GM18870 (cell line): ENCODE results near the gene MBNL1.
"Not testable (repeated sequence)": the region's sequence is repeated elsewhere in the genome, so short reads cannot be mapped to it uniquely, and the experiment has no call there.

ENCODE experiments used
- ATAC-seq: cut with Tn5 transposase; IDR thresholded peaks from one replicate; pipeline ENCODE4 v1.9.1; 2021; ENCODE audit warnings: moderate library complexity; ENCODE audit not compliant: unreplicated experiment

MBNL1 gene

DNA sequence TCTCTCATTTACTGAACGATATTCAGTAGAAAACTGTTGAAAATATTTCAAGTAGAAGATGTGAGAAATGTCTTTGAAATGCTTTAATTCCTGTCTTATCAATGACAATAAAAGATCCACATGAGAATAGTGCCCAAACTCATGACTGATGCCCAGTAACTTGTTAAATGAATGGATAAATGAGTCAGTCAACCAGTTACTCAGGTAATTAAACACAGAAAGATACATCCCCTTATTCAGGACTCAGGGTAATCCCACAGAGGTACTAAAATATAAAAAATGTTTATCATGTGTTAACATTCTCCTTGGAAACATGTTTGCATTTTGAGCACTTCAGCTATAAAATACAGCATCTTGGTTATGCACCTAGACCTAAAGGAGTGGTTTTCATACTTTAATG is 169.5 kb downstream of the MBNL1 start:
- no peak for ATAC-seq

DNA sequence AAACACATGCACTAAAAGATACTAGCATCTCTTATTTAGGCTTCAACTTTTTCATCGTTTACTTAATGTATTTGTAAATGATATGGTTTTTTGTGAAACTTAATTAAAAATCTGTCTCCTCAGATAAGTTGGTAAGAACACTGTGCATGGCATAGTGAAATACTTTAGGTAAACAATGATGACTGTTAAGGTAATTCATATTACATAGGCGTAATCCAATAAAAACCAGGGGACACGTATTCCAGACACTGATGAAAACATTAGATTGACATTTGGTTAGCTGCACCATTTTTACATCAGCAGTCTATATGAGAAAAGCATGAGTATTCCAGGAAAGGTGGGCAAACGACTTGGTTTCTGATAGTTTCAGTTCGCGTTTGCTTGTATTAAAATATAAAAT is 170.0 kb downstream of the MBNL1 start:
- no peak for ATAC-seq

DNA sequence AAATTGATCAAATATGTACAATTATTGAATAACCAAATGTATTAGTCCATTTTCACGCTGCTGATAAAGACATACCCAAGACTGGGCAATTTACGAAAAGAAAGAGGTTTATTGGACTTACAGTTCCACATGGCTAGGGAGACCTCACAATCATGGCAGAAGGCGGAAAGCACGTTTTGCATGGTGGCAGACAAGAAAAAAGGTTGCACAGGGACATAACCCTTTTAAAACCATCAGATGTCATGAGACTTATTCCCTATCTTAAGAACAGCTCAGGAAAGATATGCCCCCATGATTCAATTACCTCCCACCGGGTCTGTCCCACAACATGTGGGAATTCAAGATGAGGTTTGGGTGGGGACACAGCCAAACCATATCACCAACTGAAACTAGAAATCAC is 171.5 kb downstream of the MBNL1 start:
- ATAC-seq: not testable (repeated sequence)

DNA sequence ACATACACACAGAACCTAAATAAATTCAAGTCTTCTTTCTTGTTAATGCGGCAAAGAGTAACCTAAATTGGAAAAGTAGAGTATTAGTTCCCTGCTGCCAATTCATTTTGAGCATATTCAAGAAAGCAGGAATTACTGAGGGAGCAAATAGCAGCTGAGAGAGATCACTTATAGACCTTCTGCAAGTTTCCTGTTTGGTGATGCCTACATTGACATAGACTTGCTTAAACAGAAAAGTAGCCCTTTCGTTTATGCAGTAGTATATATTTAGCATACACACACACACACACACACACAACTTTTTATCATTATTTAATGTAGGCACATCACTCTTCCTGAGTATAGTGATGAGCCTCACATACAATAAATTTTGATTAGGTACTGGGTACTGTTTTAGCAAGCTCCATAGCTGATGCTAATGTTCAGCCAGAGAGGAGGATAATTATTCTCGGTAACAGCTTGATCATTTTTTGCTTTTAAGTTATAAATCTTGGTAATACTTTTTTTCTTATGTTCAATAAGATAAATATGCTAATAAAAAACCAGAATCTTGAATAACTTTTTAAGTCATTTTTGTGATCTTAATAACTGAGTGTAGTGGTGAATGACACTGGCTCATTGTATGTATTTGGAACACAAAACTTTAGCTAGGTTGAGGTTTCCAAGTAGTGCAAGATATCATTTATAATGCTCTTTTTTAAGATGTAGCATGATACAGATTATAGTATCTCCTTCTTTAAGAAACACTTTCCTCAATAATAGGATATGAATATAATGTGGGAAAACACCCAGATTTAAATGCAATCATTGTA is 174.7 kb downstream of the MBNL1 start:
- no peak for ATAC-seq

DNA sequence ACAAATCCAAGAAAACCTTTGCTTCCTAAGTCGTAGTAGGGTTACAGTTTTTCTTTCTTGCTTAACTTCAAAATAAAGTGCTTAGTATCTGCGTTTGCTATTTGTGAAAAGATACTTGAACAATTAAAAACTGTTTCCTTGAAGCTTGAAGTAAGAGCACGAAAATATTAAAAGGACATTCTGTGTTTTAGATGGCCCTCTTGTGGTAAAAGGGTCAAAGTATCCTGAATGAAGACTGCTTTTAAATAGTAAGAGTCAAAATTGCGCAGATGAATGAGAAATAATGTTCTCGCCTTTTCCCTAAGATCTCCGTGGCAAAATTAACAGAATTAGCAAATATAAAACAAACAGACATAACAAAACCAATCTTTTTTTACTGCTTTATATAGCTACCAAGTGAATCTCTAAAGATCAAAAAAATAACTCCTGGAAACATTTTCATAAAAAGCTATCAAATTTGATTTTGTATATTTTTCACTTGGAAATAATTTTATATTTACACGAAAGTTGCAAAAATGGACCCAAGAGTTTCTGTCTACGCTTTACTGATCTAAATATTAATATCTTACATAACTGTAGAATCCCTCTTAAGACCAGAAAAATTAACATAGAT is 175.4 kb downstream of the MBNL1 start:
- ATAC-seq: no peak

DNA sequence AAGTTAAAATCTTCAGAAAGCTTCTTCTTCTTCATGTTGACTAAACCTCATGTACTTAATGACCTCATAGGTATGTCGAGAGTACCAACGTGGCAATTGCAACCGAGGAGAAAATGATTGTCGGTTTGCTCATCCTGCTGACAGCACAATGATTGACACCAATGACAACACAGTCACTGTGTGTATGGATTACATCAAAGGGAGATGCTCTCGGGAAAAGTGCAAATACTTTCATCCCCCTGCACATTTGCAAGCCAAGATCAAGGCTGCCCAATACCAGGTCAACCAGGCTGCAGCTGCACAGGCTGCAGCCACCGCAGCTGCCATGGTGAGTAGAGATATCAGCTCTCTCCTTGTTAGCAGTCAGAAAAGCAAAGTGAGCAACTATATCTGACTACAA is 176.5 kb downstream of the MBNL1 start:
- no peak for ATAC-seq

DNA sequence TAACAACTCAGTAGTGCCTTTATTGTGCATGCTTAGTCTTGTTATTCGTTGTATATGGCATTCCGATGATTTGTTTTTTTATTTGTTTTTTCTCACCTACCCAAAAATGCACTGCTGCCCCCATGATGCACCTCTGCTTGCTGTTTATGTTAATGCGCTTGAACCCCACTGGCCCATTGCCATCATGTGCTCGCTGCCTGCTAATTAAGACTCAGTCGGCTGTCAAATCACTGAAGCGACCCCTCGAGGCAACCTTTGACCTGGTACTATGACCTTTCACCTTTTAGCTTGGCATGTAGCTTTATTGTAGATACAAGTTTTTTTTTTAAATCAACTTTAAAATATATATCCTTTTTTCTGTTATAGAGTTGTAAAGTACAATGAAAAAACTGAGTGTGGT is 177.8 kb downstream of the MBNL1 start:
- no peak for ATAC-seq

DNA sequence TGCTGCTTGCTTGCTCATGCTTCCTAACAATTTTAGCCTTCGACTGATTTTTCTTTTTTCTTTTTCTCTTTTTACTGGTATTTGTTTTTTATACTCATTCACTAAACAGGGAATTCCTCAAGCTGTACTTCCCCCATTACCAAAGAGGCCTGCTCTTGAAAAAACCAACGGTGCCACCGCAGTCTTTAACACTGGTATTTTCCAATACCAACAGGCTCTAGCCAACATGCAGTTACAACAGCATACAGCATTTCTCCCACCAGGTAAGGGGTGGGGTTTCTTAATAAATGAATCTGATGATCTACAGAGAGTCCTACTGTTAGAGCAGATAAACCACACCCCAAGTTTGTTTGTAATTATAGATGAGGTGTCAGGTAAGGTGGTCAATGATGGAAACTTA is 178.8 kb downstream of the MBNL1 start:
- ATAC-seq: no peak

DNA sequence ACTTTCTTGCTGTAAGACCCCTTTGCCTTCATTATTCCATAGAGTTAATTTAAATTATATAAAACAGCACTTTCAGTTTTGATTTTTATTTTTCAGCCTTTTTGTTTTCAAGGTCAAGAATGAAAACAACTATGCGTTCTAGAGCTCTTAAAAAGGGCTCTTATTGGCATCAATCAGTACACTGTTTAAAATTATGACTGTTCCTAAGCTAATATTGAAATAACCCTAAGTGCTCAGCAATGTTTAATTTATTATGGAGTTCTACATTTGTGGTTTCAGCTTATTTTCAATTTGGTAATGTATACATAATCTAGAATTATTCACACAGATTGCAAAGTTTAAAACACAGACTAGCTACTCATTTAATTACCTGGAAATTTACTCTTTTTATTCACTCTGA is 179.4 kb downstream of the MBNL1 start:
- ATAC-seq: no peak

DNA sequence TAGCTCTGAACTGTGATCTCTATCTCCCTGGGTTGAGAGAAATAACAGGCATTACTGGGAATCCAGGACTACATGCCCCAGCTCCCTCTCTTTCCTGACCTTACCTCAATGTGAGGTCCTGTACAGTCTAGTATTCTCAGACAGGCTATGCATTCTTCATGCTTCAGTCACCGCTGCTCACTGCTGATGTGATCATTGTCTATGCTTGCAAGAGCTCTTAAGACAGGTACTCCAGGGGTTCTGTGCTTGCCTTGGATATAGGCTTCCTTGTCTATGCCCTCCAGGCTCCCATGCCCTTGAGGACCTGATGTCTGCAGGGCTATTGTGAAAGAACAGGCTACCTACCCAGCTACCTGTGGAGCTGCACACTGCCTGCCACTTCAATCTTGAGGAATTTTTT is 183.6 kb downstream of the MBNL1 start:
- no peak for ATAC-seq

DNA sequence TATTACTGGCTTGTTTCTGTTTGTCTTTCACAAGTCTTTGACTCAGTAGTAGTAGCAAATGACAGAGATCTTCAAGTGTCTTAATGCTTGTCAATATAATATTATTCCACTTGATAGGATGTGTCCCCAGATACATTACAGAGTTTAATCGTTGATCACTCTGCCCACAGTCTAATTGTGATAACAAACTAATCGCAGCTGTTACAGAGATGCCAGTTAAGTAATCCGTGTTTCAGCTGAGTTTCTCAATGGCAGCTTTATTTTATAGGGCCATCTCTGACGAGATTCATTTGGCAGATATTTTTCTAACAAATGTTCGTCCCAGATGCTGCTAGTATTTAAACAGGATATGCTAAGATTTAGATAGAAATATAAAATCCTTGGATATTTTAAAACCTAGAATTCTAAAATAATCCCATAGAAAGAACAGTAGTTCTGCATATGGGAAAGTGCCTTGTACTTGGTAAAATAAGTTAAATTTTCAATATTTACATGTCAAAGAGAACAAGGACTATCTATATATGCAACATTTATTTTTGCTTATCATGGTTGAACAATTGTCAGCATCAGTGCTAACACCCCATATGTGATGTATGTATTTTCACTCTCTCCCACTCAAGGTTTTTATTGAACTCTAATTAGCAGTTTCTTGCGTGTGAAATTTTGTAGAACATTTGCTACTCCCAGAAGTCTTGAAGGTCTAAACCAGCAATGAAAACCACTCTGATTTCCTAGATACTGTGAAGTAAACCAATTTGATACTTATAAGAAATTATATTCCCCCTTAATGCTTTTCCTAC is 185.5 kb downstream of the MBNL1 start:
- no peak for ATAC-seq

DNA sequence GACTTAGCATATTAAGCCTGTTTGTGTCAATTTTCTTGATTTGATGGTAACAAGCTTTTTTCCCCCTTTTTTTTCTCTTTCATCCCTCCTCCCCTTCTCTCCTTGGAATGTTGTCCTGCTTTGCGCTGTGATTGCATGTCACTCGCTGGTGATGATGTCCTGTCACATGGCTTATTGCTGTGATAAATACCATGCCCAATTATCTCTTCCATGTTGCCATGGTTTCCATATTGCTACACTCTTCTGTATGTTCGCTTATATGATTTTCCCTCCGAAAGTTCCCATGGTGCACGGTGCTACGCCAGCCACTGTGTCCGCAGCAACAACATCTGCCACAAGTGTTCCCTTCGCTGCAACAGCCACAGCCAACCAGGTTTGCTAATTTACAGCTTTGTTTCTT is 187.3 kb downstream of the MBNL1 start:
- no peak for ATAC-seq

DNA sequence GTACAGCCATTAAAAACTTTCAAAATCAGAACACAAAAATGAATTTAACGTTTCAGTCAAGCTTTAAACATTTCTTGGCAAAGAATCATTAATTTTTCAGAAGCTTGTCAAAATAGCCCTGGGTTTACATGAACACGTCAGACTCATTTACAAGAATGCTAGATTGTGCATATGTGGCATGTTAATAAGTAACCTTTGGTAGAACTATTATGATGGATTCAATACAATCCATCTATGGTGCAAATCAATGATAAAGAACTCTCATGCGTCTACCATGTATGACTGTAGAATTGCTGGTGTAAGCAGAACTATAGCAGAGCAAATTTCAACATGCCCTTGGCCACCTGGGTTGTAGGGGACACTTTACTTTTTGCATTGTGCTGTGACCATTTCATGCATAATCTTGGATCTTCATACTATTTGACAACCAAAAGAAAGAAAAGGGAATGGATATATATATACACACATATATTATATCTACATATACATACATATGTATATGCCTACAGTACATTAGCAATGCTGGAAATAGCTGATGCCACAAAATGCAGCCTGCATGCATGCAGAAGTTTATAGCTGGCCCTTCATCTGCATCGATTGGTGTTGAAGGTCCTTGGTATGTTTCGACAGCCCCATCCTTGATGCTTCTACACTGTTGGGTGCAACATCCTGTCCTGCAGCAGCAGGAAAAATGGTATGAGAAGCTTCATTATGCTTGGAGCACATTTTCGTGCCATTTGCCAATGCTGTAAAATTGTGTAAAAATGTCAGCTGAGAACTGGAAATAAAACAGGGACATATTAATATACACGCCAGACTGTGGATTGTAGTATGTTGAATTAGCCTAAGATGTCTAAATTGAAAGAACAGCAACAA is 189.0 kb downstream of the MBNL1 start:
- no peak for ATAC-seq

DNA sequence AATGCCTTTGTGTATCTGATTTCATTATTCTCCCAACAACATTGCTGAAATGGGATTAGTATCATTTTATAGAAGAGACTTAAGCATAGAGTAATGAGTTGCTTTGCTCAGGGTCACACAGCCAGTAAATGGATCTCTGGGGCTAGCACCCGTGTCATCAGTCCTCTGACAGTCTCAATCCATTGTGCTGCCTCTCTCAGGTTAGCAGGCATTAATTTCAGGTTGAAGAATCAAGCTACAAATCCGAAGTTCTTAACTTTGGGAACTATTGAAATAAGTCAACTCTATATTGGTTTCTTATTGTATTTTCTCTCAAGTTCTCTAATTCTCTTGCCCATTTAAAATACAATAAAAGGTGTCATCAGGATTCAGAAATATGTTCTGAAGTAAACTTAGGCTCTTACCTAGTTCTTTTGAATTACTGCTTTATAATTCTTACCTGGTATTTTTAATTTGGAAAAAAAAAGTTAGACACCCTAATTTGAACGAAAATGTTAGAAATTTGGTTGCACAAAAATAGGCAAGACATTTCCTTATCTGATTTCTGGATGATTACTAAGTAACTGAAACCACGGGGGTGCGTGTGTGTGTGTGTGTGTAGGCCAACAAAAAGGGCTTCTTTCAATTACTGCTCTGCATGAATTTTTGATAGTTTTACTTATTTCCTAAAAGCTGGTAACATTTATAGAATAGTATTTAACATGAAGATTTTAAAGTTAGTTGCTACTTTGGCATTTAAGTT is 189.8 kb downstream of the MBNL1 start:
- no peak for ATAC-seq

DNA sequence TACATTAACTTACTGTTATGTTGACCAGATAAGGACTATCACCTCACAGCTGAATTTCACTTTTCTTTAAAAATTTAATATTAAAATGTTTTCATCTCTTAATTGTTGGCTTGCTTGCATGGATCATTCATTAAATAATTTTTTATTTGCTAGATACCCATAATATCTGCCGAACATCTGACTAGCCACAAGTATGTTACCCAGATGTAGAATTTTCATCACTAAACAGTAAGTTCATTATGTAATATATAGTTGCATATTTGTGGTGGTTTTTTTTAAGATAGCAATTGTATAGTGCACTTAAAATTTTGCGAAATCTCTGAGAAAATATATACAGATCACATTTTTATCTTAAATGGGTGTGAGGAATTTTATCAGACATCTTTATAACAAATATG is 190.4 kb downstream of the MBNL1 start:
- no peak for ATAC-seq

DNA sequence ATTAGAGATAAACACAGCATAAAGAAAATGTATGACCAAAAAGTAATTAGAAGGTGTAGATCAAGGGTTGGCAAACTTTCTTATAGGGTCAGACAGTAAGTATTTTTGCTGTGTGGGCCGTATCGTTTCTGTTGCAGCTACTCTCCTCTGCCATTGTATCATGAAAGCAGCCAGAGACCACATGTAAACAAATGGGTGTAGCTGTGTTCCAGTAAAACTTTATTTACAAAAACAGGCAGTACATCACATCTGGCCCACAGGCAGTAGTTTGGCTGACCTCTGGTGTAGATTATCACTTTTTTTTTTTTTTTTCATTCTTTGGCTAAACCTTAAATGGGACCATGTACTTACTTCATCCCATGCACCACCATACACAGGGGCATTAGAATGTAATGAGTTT is 190.8 kb downstream of the MBNL1 start:
- no peak for ATAC-seq

DNA sequence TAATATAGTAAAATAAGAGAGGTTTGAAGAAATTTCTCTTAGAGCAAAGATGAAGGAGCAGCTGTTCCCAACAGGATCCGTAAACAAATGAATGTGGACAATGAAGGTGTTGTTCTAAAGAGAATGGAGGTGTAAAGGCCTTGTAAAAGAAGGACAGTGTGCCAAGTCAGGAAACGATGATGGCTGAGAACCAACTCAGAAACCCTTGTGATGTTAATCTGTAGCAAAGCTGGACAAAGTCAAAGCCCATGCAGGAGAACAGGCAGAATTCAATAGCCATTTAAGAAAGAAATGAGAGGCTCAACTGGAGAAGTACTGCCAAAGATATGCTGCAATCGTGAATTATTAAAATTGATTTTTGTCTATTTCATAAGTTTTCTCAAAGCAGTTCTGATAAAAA is 192.2 kb downstream of the MBNL1 start:
- no peak for ATAC-seq

DNA sequence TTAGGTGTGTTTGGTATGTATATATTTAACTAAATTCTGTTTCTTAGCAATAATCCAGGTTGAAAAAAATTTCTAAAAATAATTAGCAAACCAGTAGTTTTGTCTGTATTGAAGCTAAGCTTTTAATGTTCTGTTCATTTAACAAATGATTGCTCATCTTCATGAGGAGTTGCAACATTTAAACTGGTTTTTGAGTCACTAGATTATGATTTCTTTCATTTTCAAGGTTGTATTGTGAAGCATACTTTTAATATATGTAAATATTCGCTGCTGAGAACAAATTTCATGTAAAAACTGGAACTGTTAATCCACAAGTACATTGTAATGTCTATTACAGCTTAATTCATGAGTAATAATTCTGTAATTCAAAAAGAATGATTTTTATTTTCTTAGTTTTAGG is 192.7 kb downstream of the MBNL1 start:
- ATAC-seq: no peak

DNA sequence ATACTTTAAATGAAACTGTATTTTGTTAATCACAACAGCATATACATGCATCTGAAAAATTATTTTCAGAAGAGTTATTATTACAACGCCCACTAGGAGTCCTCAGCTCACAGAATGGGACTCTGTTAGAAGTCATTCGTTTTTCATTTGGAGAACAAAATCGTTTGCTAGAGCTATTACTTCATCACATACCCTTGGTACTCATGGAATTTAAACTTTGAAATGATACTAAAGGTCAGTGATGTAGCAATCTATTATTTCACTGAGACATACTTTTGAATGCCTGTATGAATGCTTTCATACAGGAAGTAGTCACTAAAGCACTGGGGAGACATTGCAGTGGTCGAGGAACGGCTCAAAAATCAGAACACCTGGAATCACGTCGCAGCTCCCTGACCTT is 198.1 kb downstream of the MBNL1 start:
- peak; percentile 40 for ATAC-seq

DNA sequence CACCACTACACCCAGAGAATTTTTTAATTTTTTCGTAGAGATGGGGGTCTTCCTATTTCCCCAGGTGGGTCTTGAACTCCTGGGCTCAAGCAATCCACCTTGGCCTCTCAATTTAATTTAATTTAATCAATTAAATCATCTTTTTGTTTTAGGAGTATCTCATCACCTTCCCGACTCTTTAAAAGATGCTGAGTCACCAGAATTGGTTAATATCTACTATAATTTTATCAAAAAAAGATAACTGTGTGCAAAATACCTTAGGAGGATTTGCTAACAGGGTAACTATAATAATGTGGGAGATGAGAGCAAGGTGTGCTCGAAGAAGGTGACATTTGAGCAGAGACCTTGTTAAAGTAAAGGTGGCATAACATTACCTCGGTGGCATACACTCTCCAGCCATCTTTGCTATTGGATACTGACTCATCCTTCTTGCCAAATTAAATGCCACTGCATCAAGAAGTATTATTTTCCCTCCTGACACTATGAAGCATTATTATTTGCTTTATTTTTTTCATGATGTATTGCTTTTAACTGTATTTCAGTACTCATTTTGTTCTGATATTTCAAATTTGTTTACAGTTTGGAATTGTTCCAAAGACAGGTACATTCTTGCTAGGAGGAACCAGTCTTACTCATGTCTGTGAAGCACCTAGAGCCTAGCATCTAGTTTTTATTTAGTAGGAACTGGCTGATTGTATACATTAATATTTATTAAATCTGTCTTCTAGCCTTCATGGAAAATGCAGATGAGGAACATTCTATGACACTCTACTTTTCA is 200.7 kb downstream of the MBNL1 start:
- no peak for ATAC-seq
